ENCODE measurements around the gene PDK2.
A peak's percentile ranks its signal among the peaks of the same experiment; 100 is the strongest.

PDK2 gene

DNA sequence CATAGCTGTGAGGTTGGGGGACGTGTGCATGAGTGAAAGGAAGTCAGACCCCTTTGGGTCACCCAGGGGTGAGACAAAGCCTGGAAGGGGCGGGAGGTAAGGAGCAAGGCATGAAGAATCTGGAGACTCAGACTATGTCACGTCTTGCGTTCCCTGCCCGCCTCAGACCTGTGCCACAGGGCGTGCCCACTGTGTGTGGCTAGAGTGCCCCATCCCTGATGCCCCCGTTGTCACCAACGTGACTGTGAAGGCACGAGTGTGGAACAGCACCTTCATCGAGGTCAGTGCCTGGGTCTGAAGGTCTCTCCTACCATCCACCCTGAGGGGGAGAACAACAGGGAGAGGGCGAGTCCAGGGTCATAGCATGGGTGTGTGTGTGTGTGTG, 15.1 kb upstream of the PDK2 start:
- DNase-seq = no peak

DNA sequence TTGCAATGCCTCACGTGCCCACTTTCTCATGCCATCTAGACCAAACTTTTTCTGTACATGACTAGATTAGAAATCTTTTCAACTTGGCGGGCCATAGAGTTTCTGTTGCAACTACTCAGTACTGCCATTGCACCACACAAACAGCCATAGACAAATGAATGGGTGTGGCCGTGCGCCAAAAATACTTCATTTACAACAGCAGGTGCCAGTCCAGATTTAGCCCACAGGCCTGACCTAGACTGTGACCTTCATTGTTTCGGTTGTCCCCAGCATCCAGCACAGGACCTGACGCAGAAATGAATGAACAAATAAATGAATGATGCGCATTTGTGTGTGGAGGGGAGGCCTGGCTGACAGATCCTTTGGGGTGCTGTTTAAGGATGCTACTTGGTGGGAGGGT, 14.3 kb upstream of the PDK2 start:
- DNase-seq = no peak

- no peak for DNase-seq
Measured at GRCh38 chr17:50081757-50082156, 13.4 kb upstream of the PDK2 start.

DNA sequence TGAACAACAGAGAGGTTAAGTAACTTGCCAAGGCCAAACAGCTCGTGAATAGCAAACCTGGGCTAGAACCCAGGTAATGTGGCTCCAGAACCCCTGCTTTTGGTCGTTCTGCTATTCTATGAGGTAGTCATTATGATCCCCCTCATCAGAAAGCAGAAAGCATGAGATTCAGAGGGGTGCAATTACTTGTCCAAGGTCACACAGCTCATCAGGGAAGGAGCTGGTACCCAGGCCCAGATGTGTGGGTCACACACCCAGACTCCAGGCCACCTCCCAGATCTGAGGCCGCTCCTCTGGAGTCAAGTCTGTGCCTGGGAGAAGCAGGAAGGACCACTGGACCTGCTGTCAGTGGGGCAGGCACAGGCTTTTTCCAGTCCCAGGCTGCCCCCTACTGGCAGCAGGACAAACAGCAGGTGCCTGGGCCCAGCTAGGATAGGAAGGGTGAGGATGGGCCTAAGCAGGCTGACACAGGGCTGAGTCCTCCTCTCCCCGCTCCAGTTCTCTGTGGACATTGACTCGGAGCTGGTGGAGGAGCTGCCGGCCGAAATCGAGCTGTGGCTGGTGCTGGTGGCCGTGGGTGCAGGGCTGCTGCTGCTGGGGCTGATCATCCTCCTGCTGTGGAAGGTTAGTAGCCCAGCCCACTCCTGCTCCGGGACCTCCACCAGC, 7.8 kb upstream of the PDK2 start:
- DNase-seq = peak; percentile 80

DNA sequence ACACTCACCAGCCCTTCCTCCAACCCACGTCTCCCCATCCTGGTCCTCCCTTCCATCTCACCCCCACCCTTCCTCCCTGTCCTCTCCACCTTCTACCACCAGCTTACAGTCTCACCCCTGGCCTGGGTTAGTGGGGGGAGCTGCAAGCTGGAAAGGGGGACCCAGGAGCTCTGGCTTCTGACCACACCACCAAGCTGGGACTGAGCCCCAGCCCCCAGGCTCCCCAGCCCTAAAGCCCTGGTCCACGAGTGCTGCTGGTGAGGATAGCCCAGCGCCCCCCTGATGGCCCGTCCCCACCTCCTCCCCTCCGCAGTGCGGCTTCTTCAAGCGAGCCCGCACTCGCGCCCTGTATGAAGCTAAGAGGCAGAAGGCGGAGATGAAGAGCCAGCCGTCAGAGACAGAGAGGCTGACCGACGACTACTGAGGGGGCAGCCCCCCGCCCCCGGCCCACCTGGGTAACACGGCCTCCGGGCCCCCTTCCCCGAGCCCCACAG, 7.2 kb upstream of the PDK2 start:
- DNase-seq = no peak

- no peak for DNase-seq
Measured at GRCh38 chr17:50088952-50089825, 6.0 kb upstream of the PDK2 start.

DNA sequence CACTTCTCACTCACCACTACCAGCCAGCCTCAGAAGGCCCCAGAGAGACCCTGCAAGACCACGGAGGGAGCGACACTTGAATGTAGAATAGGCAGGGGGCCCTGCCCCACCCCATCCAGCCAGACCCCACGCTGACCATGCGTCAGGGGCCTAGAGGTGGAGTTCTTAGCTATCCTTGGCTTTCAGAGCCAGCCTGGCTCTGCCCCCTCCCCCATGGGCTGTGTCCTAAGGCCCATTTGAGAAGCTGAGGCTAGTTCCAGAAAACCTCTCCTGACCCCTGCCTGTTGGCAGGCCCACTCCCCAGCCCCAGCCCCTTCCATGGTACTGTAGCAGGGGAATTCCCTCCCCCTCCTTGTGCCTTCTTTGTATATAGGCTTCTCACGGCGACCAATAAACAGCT, 5.1 kb upstream of the PDK2 start:
- DNase-seq = no peak

GRCh38 chr17:50090971-50091917, 3.9 kb upstream of the PDK2 start:
- no peak for DNase-seq

GRCh38 chr17:50091918-50092285, 3.2 kb upstream of the PDK2 start:
- no peak for DNase-seq

DNA sequence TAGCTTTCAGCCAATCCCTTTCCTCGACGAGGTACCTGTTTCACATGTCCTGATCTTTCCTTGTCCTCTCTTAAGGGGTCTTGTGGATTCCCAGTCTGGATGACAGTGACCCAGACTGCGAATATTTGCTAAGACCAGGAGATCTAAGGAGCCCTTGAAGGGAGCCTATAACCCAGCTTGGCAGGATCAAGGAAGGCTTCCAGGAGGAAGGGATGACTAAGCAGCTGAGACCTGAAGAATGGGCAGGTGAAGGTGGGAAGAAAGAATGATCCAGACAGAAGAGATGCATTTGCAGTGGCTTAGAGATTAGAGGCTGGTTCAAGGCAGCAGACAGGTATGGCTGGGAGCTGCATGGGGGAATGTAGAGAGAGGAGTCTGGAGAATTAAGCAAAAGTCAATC, 1.9 kb upstream of the PDK2 start:
- no peak for DNase-seq

- no peak for DNase-seq
Measured at GRCh38 chr17:50093807-50094206, 1.3 kb upstream of the PDK2 start.

DNA sequence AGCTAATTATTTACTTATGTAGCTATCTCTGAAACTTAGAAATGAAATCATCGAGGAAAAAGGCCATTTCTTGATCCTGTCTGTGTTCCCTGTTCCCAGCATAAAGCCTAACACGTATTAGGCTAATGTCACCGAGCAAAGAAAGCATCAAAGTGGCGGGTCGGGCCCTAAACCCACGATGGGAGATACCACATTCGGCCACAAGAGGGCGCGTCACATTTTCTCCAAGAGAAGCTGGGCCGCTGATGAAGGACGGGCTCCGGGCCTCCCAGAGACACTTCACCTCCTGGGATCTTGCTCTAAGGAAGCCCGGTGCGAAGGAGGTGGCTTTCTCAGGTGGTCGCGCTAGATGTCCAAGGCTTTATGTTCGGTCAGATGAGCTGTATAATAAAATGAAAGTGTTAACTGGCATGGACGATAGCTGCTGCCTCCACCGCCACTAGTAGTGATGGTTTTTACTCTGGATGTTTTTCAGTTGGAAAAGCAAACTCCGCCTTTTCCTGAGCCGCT, 853 bp upstream of the PDK2 start:
- DNase-seq = peak; percentile 91

- DNase-seq = no peak
Measured at GRCh38 chr17:50095626-50096037, 481 bp downstream of the PDK2 start.

DNA sequence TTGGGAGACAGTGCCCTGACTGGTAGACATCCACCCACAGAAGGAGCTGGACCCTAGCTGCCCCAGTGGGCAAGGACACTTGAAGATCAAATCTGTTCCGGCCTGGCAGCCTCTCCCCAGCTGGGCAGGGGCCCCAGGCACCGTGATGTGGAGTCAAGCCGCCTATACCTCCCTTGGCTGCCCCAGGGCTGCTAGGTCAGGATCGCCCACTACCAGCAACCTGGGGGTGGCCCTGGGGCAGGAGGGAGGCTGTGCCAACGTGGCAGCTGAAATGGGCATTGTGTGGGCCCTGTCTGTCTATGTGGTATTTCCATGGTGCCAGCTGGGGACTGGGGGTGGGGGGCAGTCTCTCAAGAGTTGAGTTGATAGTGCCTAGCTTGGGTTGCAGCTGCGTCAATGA, 941 bp downstream of the PDK2 start:
- no peak for DNase-seq

DNA sequence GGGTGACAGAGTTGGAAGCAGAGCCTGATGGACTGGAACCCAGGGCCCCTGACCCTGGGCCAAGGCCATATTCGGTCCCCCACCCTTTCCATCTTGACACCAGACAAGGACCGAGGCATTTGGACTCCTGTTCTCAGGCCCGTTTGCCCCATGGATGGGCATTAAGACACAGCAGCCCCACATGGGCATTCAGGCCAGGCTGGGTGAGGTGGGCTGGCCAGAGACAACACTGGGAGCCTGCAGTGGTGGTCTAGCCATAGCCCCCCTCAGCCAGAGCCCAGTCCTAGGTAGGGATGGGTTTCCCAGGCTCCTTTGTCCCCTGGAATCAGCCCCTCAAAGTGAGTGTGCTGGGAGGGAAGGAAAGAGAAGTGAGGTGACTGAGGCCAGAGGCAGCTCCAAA, 1.6 kb downstream of the PDK2 start:
- no peak for DNase-seq

GRCh38 chr17:50097455-50097854, 2.3 kb downstream of the PDK2 start:
- no peak for DNase-seq

- DNase-seq = no peak
Measured at GRCh38 chr17:50097926-50098325, 2.8 kb downstream of the PDK2 start.

- no peak for DNase-seq
Measured at GRCh38 chr17:50098583-50098982, 3.4 kb downstream of the PDK2 start.

GRCh38 chr17:50099003-50099402, 3.9 kb downstream of the PDK2 start:
- DNase-seq = no peak

- no peak for DNase-seq
Measured at GRCh38 chr17:50100480-50100883, 5.3 kb downstream of the PDK2 start.

GRCh38 chr17:50100921-50101345, 5.8 kb downstream of the PDK2 start:
- no peak for DNase-seq

DNA sequence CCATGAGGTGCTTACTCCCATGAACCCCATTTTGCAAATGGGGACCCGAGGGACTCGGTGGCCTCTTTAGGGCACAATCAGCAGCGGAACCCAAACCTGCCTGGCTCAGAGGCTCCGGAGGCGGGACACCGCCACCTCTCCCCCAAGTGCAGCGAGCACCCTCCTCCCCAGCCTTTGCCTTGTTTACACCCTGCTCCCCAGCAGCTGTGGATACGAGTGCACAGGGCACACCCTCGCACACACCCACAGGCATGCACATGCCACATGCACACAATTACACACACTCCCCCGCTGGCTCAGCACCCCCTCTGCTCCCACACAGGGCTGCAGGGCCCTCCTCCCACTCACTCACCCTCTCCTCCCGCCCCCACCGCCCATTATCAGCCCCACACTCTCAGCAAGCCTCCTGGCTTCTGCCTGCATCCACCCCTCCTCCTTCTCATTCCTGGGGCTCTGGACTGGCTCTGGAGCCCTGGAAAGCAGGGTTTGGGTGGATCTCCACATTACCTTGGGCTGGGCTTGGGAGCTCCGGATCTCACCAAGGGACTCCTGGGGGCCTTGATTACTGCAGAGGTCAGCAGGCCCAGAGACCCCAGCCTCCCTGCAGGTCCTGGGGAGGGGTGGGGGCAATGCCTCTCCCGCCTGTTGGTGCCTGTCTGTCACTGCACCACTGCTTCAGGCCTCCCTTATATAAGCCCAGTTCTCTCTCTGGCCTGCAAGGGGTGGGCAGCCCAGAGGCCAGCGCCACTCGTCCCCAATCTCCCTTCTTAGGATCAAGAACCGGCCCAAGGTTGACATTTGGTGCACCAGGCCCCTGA, 6.4 kb downstream of the PDK2 start:
- no peak for DNase-seq
